Stimulated activated naive CD4-positive, alpha-beta T cell (primary cell): ENCODE data around the gene ZNF624.
A peak's percentile ranks its signal among the peaks of the same experiment; 100 is the strongest.

ENCODE experiments used
- DNase-seq, 6 experiments: peaks; one replicate each; lab custom pipeline; 2025; lab: John Stamatoyannopoulos, UW

ZNF624 gene

DNA sequence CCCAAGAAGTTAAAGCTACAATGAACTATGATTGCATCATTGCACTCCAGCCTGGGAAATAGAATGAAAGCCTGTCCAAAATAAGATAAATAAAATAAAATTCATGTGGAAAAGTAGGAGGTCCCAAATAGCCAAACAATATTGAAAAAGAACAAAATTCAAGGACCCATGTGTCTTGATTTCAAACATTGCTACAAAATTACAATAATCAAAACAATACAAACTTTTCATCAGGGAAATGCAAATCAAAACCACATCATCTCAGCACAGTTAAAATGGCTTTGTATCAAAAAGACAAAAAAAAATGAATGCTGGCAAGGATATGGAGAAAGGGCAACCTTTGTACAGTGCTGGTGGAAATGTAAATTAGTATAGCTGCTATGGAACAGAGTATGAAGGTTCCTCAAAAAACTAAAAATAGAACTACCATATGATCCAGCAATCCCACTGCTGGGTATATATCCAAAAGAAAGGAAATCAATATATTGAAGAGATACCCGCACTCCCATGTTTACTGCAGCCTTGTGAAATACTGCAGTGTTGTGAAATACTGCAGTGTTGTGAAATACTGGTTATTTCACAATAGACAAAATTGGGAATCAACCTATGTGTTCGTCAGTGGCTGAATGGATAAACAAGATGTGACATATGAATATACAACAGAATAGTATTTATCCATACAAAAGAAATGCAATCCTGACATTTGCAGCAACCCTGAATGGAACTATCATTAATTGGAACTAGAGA, 60.1 kb downstream of the ZNF624 start:
- no peak for DNase-seq

DNA sequence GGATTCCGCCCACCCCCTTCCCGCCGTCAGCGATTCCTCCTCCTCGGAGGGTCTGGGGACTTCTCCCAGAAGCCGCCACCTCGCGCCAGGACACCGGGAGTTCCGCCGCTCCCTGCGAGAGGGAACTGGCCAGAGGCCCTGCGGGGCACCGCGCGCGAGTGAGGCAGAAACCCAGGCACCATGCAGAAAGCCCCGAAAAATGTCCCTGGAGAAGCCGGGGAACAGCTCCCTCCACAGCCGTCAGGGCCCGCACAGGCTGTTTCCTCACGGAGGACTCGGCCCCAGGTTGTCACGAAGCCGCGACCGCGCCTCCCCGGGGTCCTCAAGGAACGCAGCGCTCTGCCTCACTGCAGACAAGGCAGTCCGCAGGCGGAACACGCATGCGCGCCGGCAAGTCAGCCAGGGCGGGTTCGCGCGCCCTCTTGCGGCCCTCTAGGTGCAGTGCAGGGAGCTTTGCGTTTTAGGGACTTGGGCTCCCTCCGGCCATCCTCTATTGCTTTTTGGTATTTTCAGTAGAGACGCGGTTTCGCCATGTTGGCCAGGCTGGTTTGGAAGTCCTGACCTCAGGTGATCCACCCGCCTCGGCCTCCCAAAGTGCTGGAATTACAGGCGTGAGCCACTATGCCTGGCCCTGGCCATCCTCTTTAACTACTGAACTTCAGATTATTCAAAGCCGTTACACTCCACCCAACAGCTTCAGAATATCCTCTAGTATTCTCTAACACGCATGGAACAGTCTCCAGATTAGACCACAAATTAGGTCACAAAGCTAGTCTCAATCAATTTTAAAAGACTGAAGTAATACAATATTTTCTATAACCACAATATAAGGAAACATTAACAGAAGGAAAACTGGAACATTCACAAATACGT, 64.3 kb downstream of the ZNF624 start:
- peak; percentile 79 to 94 (median 90) for DNase-seq

DNA sequence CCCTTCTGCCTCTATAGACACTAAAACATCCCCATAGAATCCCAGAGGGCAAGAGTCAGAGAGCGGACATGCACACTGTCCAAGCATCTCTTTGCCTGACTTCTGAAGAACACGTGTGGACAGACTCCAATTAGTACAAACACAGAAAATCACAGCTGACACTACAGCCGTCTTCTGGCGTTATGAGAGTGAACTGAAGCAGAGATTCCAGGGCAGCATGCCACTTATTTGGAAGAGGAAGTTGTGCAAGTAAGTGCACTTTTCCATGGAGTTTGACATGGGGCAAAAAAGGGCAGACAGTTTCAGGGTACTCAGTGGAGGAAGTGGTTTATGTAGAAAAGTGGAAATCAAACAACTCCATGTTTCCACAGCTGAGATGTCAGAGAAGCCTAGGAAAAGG, 67.9 kb downstream of the ZNF624 start:
- DNase-seq: no peak

DNA sequence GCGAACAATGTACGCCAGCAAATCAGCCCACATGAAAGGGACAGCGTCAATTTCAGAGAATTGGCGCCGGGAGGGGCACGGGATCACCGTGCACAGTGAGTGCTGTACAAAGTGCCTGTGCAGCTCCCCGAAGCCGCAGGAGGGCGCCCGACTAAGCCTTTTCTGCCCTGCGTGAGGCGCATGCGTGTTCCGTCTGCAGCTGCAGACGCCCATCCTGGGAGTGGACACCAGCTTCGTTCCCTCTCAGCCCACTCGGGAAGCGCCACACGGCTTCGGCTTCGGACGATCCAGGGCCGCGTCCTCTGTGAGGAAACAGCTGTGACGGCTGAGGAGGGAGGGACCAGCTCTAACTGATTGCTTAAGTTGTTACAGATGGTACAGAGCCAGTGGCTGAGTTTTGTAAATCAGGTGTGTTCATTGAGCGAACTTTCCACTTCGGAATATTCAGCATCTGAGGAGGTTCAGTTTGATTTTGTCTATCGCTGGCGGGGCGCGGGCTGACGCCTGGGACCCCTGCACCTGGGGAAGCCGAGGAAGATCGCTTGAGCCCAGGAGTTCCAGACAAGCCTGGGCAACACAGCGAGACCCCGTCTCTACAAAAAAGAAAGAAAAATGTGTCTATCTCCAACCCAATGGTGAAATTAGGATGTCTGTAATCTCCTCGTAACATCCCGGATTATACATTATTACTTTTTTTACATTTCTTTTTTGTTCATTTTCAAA, 69.2 kb downstream of the ZNF624 start:
- peak; percentile 90 to 94 (median 92) for DNase-seq

DNA sequence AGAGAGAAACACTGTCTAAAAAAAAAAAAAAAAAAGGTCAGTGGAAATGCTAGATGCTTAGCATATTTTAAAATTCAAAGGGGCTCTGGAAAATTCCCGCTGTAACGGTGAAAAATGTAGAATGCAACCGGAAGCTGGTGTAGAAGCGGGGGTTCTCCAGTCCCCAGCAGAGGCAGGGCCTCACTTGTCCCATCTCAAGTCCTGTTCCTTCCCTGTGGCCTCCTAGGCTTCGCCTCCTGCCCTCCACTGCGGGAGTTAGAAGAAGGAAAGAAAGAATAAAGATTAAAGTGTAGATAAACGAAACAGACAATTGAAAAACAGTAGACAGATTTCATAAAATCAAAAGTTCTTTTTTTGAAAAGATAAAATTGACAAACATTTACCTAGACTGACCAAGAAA, 69.9 kb downstream of the ZNF624 start:
- peak in 2 of 6 experiments; percentile 18 to 20 for DNase-seq

DNA sequence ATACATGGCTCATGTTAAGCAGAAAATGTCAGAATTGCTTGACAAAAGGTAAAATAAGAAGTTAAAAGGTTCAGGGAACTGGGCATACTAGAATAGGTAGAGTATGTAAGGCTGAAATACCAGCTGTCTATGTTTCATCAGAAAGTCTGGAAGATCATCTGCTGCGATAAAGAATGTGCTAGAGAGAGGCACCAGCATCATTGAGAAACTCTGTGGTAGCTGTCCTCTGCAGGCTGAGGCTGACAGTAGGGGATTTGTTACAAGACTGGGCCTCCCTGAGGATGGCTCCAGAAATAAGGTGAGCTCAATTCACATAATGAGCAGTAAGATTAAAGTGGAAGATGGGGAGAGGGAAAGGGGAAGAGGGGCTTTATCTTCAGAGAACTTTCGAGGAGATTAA, 80.2 kb downstream of the ZNF624 start:
- no peak for DNase-seq
